Measurements from ENCODE around the gene SLX1A.

Gene SLX1A

DNA sequence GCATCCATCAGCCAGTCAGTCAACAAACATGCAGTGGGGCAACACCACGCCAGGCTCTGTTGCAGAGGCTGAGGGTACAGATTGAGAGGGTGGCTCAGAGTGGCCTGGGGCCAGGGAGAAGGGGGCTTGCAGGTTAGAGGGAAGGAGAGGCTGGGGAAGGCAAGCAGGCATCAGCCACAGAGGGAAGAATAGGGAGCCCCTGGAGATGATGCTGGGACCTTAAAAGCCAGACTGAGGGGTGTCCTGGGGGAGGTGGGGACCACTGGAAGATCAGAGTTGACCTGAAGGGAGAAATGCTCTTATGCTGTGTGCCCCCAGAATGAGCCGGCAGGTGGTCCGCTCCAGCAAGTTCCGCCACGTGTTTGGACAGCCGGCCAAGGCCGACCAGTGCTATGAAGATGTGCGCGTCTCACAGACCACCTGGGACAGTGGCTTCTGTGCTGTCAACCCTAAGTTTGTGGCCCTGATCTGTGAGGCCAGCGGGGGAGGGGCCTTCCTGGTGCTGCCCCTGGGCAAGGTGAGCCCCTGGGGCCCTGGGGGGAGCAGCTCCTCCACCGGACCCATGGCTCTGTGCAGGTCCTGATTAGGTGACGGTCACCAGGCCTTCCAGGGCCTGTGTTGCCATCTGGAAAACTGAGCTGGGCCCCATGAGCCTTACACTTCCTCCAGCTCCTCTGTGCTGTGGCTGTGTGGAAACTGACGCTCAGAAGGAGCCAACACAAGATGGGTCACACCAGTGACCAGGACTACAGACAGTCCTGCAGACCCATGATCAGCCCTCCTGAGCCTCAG lies 8.6 kb upstream of the SLX1A start:
- TF ChIP-seq EZH2phosphoT487 (IDR thresholded peaks at IDR 0.05; ENCODE audit: borderline replicate concordance, low read length): no peak
- TF ChIP-seq, protein P1, sequence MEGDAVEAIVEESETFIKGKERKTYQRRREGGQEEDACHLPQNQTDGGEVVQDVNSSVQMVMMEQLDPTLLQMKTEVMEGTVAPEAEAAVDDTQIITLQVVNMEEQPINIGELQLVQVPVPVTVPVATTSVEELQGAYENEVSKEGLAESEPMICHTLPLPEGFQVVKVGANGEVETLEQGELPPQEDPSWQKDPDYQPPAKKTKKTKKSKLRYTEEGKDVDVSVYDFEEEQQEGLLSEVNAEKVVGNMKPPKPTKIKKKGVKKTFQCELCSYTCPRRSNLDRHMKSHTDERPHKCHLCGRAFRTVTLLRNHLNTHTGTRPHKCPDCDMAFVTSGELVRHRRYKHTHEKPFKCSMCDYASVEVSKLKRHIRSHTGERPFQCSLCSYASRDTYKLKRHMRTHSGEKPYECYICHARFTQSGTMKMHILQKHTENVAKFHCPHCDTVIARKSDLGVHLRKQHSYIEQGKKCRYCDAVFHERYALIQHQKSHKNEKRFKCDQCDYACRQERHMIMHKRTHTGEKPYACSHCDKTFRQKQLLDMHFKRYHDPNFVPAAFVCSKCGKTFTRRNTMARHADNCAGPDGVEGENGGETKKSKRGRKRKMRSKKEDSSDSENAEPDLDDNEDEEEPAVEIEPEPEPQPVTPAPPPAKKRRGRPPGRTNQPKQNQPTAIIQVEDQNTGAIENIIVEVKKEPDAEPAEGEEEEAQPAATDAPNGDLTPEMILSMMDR (IDR thresholded peaks at IDR 0.05; ENCODE audit: low read depth, low read length, poor library complexity, severe bottlenecking): no peak
- peaks cover 6% of the 10 kb centered on the region; the same call in 1 of the 2 replicates for H4K20me1 ChIP-seq (ENCODE audit: control insufficient read depth, insufficient read depth, low read depth, low read length)
- H3K9me2 ChIP-seq (replicated peaks; ENCODE audit: control insufficient read depth, low read length): no peaks in the 10 kb centered on the region
- peaks cover 43% of the 10 kb centered on the region for H3K36me3 ChIP-seq (ENCODE audit: control insufficient read depth, low read length)
- no peaks in the 10 kb centered on the region for H3K9me3 ChIP-seq (ENCODE audit: control insufficient read depth, insufficient read depth, low read length)
- H3K27ac ChIP-seq (ENCODE audit: low read depth, low read length): peak overlapping the region; percentile 96
- H3K27me3 ChIP-seq (ENCODE audit: control insufficient read depth, low read length): no peaks in the 10 kb centered on the region
- peaks cover 35% of the 10 kb centered on the region for H3F3A ChIP-seq (ENCODE audit: control insufficient read depth, insufficient read depth)
- H3K4me1 ChIP-seq (ENCODE audit: control insufficient read depth, low read length): peaks cover 45% of the 10 kb centered on the region
- peaks cover 45% of the 10 kb centered on the region for H3K79me2 ChIP-seq (ENCODE audit: control insufficient read depth, low read length)
- H3K4me3 ChIP-seq (ENCODE audit: low read length): peak overlapping the region; percentile 84
- H3K4me2 ChIP-seq (ENCODE audit: low read length): peak overlapping the region; percentile 96

DNA sequence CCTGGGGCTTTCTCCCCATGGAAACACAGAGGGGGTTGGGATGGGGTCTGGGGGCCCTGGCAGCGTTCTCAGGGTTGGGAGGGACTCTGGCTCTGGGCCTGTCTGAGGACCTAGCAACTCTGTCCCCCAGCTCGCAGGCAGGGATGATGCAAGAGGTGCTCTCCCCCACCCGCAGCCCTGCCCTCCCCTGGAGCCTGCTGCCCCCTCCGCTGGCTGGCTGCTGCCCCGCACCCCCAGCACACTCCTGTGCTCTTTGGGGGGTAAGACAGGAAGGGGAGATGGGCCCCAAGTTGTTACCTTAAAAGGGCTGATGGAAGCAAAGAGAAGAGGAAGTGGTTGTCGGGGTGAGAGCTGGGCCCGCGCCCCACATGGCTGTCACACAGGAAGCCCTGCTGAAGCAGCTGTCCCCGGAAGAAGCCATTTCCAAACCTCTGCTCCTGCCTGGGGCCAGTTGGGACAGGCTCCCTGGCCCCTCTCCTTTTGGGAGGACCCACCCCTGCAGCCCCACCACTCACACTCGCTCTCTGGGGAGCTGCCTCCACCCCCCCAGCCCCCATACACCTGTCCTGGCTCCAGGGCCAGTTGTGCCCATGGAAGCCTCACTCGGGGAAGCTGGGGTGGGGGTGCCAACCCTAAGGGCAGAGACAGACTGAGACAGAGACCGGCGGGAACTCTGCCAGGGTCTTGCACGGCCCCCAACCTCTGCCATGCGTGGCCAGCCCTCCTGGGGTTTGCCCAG lies 7.8 kb upstream of the SLX1A start:
- Histone ChIP-seq H3K27ac (ENCODE audit: low read depth, low read length) (peak overlapping the region; percentile 96), H3K9me3 (ENCODE audit: control insufficient read depth, insufficient read depth, low read length) (no peaks in the 10 kb centered on the region), H3K4me2 (ENCODE audit: low read length) (peak overlapping the region; percentile 96), H3K9me2 (replicated peaks; ENCODE audit: control insufficient read depth, low read length) (no peaks in the 10 kb centered on the region), H4K20me1 (ENCODE audit: control insufficient read depth, insufficient read depth, low read depth, low read length) (peaks cover 6% of the 10 kb centered on the region; the same call in 1 of the 2 replicates), H3K27me3 (ENCODE audit: control insufficient read depth, low read length) (no peaks in the 10 kb centered on the region), H3F3A (ENCODE audit: control insufficient read depth, insufficient read depth) (peaks cover 35% of the 10 kb centered on the region), H3K79me2 (ENCODE audit: control insufficient read depth, low read length) (peaks cover 45% of the 10 kb centered on the region), H3K4me1 (ENCODE audit: control insufficient read depth, low read length) (peaks cover 45% of the 10 kb centered on the region), H3K4me3 (ENCODE audit: low read length) (peak overlapping the region; percentile 84), H3K36me3 (ENCODE audit: control insufficient read depth, low read length) (peaks cover 43% of the 10 kb centered on the region)
- TF ChIP-seq, protein P1 (IDR thresholded peaks at IDR 0.05; ENCODE audit: low read depth, low read length, poor library complexity, severe bottlenecking): no peak
- TF ChIP-seq EZH2phosphoT487 (IDR thresholded peaks at IDR 0.05; ENCODE audit: borderline replicate concordance, low read length): no peak

DNA sequence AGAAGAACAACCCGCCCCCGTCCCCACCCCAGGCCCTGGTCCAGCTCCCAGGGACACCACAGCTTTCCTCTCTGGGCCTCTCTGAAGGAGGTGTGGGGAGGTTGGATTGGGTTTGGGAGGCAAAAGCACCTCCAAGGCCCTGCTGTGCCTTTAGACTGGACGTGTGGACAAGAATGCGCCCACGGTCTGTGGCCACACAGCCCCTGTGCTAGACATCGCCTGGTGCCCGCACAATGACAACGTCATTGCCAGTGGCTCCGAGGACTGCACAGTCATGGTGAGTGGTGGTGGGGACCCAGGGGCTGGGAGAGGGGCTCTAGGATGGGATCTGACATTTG lies 7.3 kb upstream of the SLX1A start:
- no peaks in the 10 kb centered on the region for H3K9me2 ChIP-seq (replicated peaks; ENCODE audit: control insufficient read depth, low read length)
- peak overlapping the region; percentile 96 for H3K4me2 ChIP-seq (ENCODE audit: low read length)
- no peaks in the 10 kb centered on the region for H3K27me3 ChIP-seq (ENCODE audit: control insufficient read depth, low read length)
- H3K9me3 ChIP-seq (ENCODE audit: control insufficient read depth, insufficient read depth, low read length): no peaks in the 10 kb centered on the region
- H3K27ac ChIP-seq (ENCODE audit: low read depth, low read length): peak overlapping the region; percentile 96
- peaks cover 45% of the 10 kb centered on the region for H3K79me2 ChIP-seq (ENCODE audit: control insufficient read depth, low read length)
- peaks cover 43% of the 10 kb centered on the region for H3K36me3 ChIP-seq (ENCODE audit: control insufficient read depth, low read length)
- H3F3A ChIP-seq (ENCODE audit: control insufficient read depth, insufficient read depth): peaks cover 35% of the 10 kb centered on the region
- peak overlapping the region; percentile 84 for H3K4me3 ChIP-seq (ENCODE audit: low read length)
- H3K4me1 ChIP-seq (ENCODE audit: control insufficient read depth, low read length): peaks cover 45% of the 10 kb centered on the region
- H4K20me1 ChIP-seq (ENCODE audit: control insufficient read depth, insufficient read depth, low read depth, low read length): peaks cover 6% of the 10 kb centered on the region; the same call in 1 of the 2 replicates
- no peak for TF ChIP-seq EZH2phosphoT487 (IDR thresholded peaks at IDR 0.05; ENCODE audit: borderline replicate concordance, low read length)
- TF ChIP-seq, protein P1 (IDR thresholded peaks at IDR 0.05; ENCODE audit: low read depth, low read length, poor library complexity, severe bottlenecking): no peak
